Measurements from ENCODE around the gene CIDEA.

GRCh38 chr18:12318334-12318697 is 64.2 kb downstream of the CIDEA start:
- no peak for TF ChIP-seq TAF1 (IDR thresholded peaks at IDR 0.05; ENCODE audit: borderline replicate concordance, low read depth, low read length)
- no peak for TF ChIP-seq POLR2A (IDR thresholded peaks at IDR 0.05; ENCODE audit: low read depth, low read length)
- TF ChIP-seq POLR2AphosphoS5 (IDR thresholded peaks at IDR 0.05; ENCODE audit: low read depth, low read length), result no peak

All from GM12892 (cell line).